GM13977 (cell line): ENCODE results near the gene ZCCHC24.

ENCODE experiments used
- DNase-seq: peaks from one replicate; pipeline ENCODE4 v3.0.0; 2012; ENCODE audit warnings: low spot score
- in situ Hi-C: fragments of 300-500 bp; cut with MboI; formaldehyde crosslinking; loops from one replicate; pipeline ENCODE4 v1.12.0; 2022; ENCODE audit warnings: low sequenced_read_pairs, low pct_unique_long_range_greater_than_20kb, mixed read lengths, inconsistent platforms; ENCODE audit not compliant: unreplicated experiment
- TF ChIP-seq, protein P1 (sequence below): IDR thresholded peaks from 2 replicates; pipeline ENCODE4 v1.5.1; 2012; ENCODE audit warnings: mild to moderate bottlenecking, control low read depth; ENCODE audit not compliant: insufficient read depth; ENCODE audit errors: extremely low read depth, missing control alignments

ZCCHC24 gene

DNA sequence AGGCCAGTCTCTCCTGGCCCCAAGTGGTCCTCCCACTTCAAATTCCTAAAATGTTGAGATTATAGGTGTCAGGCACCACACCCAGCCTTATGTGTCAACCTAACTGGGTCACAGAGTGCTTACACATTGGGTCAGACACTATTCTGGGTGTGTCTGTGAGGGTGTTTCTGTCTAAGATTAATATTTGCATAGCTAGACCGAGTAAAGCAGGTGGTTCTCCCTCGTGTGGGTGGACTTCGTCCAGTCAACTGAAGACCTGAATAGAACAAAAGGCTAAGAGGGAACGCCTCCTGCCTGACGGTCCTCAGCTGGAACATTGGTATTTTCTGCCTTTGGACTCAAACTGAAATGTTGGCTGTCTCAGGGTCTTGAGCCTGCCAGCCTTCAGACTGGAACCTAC, 86.6 kb downstream of the ZCCHC24 start:
- TF ChIP-seq, protein P1, sequence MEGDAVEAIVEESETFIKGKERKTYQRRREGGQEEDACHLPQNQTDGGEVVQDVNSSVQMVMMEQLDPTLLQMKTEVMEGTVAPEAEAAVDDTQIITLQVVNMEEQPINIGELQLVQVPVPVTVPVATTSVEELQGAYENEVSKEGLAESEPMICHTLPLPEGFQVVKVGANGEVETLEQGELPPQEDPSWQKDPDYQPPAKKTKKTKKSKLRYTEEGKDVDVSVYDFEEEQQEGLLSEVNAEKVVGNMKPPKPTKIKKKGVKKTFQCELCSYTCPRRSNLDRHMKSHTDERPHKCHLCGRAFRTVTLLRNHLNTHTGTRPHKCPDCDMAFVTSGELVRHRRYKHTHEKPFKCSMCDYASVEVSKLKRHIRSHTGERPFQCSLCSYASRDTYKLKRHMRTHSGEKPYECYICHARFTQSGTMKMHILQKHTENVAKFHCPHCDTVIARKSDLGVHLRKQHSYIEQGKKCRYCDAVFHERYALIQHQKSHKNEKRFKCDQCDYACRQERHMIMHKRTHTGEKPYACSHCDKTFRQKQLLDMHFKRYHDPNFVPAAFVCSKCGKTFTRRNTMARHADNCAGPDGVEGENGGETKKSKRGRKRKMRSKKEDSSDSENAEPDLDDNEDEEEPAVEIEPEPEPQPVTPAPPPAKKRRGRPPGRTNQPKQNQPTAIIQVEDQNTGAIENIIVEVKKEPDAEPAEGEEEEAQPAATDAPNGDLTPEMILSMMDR = no peak
- no peak for DNase-seq
- in situ Hi-C loops = no loop called here

GRCh38 chr10:79357180-79357579, 88.2 kb downstream of the ZCCHC24 start:
- no peak for DNase-seq
- in situ Hi-C loops = no loop called here
- TF ChIP-seq, protein P1 = no peak

- no peak for DNase-seq
- TF ChIP-seq, protein P1 = no peak
- in situ Hi-C loops = no loop called here
Observed at GRCh38 chr10:79356104-79356503, 89.3 kb downstream of the ZCCHC24 start.

GRCh38 chr10:79355420-79356017, 89.9 kb downstream of the ZCCHC24 start:
- no peak for DNase-seq
- in situ Hi-C loops = no loop called here
- TF ChIP-seq, protein P1 = no peak

- in situ Hi-C loops = no loop called here
- DNase-seq = no peak
- TF ChIP-seq, protein P1 = no peak
Observed at GRCh38 chr10:79354615-79355014, 90.8 kb downstream of the ZCCHC24 start.

DNA sequence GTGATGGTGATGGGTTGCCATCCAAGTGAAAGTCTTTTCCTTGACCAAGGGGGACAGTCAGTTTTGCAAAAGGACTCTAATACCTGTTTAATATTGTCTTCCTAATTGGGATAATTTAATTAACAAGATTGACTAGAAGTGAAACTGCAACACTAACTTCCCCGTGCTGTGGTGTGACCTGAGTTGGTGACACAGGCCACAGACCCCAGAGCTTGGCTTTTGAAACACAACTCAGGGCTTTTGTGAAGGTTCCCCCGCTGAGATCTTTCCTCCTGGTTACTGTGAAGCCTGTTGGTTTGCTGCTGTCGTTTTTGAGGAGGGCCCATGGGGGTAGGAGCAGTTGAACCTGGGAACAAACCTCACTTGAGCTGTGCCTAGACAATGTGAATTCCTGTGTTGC, 91.3 kb downstream of the ZCCHC24 start:
- in situ Hi-C loops = no loop called here
- TF ChIP-seq, protein P1 = no peak
- DNase-seq = no peak
